NCI-H2029 (cell line): ENCODE data around the gene NUDT3.
"Not testable (repeated sequence)": the region's sequence is repeated elsewhere in the genome, so short reads cannot be mapped to it uniquely, and the experiment has no call there.

ENCODE experiments used
- DNase-seq: peaks from one replicate; lab custom pipeline; 2025; lab: John Stamatoyannopoulos, UW

NUDT3 gene

DNA sequence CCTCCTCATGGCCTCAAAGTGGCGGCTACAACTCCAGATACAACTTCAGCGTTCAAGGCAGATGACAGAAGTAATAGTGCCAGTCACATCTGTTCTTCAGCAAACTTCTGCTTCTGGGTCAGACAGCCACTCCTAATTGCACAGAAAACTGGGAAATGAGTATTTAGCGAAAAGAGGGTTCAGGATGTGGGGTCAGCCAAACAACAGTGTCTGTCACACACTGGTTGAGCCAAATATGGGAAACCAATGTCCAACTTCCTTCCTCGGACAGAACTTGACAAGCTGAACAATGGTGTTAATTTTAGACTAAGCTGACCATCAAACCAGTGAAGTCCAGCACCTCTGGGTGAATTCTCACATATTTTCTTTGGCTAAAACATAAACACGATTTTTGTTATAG lies 22.1 kb downstream of the NUDT3 start:
- no peak for DNase-seq

DNA sequence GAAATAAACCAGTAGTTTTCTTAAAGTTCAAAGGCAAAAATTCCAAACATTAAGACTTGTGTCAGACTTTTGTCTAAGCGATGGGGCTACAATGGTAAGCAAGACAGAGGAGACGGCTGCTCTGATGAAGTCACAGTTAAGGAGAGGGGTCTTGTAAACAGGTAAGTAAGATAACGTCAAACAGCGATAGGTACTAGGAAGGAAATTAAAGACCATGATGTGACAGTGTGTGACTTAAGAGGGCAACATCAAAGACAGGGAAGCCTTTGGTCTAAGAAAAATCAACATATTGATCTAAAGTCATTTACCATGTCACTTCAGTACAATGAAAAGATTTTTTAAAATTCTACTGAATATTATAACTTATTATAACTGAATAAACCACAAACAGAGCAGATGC lies 23.1 kb downstream of the NUDT3 start:
- DNase-seq: no peak

DNA sequence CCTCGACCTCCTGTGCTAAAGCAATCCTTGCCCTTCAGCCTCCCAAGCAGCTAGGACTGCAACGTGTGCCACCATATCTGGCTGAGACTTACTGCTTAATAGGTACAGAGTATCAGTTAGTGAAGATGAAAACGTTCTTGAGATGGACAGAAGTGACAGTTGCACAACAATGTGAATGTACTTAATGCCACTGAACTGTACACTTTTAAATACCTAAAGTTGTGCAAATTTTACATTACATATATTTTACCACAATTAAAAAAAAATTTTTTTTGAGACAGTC lies 25.9 kb downstream of the NUDT3 start:
- no peak for DNase-seq

DNA sequence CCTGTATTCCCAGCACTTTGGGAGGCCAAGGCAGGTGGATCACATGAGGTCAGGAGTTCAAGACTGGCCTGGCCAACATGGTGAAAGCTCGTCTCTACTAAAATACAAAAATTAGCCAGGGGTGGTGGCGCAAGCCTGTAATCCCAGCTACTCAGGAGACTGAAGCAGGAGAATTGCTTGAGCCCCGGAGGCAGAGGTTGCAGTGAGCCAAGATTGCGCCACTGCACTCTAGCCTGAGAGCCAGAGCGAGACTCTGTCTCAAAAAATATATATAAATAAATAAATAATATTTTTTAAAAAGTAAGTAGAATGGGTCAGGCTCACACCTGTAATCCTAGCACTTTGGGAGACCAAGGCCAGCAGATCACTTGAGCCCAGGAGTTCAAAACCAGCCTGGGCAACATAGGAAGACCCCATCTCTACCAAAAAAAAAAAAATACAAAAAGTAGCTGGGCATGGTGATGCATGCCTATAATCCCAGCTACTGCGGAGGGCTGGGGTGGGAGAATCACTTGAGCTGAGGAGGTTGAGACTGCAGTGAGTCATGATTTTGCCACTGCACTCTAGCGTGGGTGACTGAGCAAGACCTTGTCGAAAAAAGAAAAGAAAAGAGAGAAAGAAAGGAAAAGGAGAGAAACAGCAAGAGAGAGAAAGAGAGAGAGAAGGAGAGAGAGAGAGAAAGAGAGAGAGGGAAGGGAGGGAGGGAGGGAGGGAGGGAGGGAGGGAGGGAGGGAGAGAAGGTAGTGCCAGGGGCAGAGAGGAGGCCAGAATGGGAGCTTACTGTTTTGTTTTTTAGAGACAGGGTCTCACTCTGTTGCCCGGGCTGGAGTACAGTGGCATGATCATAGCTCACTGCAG lies 26.5 kb downstream of the NUDT3 start:
- DNase-seq: not testable (repeated sequence)

DNA sequence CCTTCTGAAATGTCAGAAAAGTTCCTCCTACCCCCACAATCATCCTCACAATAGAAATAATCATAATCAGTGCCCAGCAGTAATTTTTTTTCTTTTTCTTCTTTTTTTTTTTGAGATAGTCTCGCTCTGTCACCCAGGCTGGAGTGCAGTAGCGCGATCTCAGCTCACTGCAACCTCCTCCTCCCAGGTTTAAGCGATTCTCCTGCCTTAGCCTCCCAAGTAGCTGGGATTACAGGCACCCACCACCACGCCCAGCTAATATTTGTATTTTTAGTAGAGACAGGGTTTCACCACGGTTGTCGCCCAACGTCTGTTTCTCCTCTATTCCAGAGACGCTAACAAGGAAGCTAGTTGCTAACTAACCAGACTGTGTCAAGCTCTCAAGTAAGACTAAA lies 28.8 kb downstream of the NUDT3 start:
- not testable (repeated sequence) for DNase-seq

DNA sequence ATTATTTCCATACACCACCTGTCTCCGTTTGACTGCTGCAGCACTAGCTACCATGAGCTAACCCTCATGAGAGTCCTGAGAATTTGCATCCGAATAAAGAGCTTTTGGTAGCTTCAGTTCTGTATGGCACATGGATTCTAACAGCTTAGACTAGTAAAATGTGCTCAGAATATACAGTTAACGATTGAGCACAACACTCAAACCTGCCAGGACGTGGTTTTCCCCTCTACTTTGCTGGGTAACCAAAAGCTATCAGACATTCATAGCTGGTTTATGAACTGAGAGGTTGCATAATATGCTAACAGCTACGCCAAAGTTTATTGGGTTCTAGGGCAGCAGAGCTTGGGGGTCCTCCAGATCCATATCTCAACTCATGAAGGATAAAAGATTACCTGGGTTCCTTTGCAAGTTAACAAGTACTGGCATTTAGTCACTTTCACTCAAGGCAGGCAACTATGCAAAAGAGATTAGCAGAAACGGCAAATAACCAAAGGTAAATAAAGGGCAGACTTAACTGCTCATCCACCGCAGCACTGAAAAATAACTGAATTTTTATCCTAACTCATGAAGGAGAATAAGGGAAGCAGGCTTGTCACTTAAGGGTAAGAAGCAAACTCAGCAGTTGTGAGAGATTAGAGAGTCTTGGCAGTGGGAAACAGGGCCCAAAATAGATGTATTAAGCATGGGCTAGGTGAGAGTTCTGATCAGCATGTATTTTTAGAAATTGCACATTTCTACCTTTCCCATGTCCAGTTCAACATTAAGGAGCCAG lies 29.4 kb downstream of the NUDT3 start:
- no peak for DNase-seq

DNA sequence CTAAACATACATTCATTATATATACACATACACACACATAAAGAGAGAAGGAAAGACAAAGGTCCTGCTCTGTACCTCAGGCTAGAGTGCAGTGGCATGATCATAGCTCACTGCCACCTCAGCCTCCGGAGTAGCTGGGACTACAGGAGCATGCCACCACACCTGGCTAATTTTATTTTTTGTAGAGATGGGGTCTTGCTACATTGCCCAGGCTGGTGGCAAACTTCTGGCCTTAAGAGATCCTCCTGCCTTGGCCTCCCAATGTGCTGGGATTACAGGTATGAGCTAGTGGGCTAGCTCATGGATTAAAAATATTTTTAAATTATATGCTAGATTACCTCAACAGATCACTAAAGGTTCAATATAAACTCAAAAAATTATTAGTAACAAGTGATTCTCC lies 30.3 kb downstream of the NUDT3 start:
- DNase-seq: no peak

DNA sequence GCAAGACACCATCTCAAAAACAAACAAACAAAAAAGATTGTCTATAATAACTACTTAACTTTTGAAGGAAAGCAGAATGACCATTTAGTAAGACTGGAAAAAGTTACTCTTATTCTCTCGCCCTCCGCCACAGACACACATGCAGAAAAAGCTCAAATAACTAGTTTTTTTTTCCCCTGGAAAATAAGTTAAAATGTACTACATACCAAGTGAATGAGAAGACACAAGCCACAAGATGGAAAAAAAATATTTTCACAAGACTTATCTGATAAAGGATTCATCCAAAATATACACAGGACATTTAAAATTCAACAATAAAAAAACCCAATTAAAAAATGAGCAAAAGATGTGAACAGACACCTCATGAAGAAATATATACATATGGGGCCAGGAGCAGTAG lies 31.9 kb downstream of the NUDT3 start:
- DNase-seq: no peak

DNA sequence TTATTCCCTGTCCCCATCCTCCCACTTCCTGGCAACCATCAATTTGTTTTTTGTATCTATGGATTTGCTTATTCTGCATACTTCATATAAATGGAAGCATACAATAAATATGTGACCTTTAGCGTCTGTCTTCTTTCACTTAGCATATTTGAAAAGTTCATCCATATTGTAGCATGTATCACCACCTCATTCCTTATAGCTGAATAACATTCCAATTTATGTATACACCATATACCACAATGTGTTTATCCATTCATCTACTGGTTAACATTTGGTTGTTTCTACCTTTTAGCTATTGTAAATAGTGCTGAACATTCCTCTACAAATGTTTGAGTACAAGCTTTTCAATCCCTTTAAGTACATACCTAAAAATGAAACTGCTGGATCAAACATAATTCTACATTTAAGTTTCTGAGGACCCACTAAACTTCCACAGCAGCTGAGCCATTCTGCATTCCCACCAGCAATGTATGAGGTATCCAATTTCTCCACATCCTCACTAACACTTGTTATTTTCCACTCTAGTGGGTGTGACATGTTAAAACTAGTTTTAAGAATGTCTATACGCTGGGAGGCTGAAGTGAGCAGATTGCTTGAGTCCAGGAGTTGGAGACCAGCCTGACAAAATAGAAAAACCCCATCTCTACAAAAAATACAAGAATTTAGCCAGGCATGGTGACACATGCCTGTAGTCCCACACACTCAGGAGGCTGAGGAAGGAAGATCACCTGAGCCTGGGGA lies 32.9 kb downstream of the NUDT3 start:
- no peak for DNase-seq

DNA sequence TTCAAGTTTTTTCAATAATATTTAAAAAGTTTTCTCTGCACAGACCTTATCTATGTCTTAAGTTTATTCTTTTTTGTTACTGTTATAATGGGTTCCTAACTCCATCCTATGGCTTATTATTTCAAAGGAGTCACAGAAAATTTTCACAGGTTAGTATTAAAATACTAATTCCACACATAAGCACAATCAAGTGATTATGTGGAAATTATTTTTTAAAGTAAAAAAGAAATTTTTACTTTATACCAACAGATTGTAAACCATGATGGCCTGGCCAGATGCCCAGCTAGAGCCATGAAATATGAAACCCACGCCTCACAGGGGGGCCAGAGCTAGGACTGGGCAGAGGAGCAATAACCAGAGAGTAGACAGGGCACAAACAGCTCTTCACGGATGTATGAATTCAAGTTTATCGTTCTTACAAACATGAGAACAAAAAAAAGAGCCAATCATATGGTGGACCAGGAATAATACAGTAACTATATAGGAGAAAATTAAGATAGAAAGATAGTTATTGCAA lies 34.0 kb downstream of the NUDT3 start:
- peak; percentile 59 for DNase-seq

DNA sequence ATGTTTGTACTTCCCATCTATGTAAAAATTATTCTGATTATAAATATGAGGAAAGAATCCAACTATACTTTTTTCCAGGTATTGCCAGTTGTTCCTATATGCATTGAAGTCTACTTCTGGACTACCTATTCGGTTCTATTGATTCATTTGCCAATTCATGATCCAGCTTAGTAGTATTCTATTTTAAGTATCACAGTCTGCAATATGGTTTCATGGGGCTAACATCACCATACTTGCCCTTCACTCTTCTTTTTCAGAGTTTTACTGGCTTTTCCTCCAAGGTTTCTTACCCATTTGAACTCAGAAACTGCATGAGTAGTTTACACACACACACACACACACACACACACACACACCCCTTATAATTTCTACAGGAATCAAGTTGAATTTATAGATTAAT lies 34.5 kb downstream of the NUDT3 start:
- DNase-seq: no peak

DNA sequence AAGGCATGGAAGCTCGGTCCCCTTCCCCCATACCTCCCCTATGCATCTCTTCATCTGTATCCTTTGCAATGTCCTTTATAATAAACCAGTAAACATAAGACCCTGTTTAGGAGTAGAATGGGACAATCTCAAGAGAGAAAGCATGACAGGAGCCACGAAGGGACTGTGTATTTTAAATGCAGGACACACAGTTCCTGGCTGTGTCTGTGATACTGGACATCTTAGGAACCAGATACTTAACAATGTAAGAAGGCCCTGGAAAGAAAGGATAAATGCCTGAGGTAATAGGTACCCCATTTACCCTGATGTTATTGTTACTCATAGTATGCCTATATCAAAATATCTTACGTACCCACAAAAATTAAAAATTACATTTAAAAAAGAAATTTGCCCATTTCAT lies 36.6 kb downstream of the NUDT3 start:
- no peak for DNase-seq

DNA sequence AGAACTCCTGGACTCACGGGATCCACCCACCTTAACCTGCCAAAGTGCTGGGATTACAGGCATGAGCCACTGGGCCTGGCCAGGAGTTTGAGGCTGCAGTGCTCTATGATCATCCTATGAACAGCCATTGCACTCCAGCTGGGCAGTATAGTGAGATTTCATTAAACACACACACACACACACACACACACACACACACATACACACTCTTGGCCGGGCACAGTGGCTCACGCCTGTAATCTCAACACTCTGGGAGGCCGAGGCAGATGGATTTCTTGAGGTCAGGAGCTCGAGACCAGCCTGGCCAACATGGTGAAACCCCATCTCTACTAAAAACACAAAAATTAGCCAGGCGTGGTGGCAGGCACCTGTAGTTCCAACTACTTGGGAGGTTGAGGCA lies 38.2 kb downstream of the NUDT3 start:
- DNase-seq: not testable (repeated sequence)

DNA sequence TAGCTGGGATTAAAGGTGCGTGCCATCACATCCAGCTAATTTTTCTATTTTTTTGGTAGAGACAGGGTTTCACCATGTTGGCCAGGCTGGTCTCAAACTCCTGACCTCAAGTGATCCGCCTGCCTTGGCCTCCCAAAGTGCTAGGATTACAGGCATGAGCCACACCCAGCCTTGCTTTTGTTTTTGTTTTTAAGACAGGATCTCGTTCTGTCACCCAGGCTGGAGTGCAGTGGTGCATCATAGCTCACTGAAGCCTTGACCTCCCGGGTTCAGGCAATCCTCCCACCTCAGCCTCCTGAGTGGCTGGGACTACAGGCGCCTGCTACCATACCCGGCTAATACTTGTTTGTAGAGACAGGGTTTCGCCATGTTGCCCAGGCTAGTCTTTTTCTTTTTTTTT lies 38.9 kb downstream of the NUDT3 start:
- not testable (repeated sequence) for DNase-seq

DNA sequence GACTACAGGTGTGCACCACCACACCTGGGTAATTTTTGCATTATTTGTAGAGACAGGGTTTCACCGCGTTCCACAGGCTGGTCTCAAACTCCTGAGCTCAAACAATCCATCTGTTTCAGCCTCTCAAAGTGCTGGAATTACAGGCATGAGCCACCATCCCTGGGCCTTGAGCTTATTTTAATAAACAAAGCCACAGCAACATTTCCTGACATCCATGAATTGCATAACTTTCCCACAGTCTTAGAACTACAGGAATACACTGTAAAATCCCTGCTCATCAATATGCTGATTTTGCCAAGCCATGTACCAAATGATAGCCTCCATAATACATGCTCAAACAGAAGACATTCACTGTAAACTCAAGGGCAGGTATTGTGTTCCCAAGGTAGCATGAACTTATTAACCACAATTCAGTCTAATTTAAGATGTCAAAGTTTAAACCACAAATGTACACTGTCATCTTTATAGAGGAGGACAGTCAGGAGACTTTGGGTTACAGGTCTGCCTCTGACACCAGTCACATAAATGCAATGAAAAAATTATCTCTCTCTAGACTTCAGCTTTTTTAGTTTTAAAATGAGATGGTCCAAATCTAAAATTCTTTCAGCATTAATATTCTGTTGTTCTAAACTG lies 40.0 kb downstream of the NUDT3 start:
- DNase-seq: no peak

DNA sequence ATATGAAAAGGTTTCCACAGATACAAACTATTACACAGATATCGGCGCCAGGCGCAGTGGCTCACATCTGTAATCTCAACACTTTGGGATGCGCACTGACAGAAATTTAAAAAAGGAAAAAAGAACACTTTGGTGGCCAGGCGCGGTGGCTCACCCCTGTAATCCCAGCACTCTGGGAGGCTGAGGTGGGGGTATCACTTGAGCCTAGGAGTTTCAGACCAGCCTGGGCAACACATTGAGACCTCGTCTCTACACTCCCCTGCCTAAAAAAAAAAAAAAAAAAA lies 41.6 kb downstream of the NUDT3 start:
- no peak for DNase-seq

DNA sequence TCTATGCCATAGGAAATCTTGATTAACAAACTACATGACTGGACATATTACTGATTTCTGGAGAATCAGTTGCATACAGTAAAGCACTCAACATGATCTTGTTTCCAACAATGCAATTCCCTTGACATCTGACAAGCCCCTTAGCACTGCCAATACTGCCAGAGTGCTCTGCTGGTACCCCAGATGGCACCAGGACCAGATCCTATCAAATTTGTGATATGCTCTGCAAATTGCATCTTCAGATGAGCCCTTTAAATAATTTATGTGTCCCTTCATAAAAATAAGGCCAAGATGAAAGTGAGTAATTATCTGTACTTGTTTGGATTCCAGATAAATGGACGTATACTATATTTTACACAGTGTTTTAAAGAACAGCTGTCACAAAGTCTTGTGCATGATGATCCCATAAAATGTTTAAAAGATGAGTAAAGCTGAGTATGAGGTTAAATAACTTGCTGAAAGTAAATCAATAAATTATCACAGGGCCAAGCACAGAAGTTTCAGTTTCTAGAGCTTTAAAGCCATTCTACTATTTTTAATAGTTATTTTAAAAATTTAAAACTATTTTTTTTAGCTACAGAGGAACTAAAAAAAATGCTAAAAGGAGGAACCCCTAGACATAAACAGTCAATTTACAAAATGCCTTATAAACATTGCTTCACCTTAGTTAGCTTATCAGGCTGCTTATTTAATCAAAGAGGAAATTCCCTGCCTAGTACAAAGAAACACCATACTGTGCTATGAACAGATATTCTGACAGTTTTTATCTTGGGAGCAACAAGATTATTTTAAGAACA lies 42.1 kb downstream of the NUDT3 start:
- DNase-seq: no peak

DNA sequence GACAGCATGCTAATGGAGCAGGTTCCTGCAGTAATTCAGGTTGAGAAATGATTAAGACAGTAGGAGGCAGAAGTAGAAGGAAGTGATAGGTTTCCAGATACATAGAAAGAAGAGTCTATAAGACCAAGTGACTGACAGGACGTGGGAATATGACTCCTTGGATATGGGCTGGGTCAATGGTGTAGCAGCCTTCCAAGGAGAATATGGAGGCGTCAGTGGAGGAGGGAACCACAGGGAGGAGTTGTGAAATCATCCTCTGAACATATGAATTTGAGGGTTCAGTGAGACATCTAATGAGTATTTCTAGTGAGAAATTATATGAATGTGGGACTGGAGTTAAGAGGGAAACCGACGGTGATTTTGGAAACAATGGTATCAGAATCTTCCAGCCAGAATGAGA lies 43.3 kb downstream of the NUDT3 start:
- DNase-seq: no peak

DNA sequence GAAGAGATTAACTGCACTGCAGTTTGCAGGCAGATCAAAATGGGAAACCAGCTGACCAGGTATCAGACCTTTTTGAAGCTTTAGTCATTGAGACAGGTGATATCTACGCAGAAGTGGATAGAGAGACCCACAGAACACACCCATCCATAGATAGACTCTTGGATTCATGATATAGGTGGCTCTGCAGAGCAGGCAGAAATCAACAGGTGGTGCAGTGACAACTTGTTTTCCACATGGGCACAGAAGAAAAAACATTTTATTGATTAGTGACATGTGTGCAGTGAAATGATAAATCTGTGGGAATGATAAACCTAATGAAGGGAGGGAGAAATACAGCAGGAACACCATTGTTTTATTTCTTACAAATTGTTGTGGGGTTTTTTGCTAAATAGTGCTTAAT lies 45.2 kb downstream of the NUDT3 start:
- peak; percentile 40 for DNase-seq

DNA sequence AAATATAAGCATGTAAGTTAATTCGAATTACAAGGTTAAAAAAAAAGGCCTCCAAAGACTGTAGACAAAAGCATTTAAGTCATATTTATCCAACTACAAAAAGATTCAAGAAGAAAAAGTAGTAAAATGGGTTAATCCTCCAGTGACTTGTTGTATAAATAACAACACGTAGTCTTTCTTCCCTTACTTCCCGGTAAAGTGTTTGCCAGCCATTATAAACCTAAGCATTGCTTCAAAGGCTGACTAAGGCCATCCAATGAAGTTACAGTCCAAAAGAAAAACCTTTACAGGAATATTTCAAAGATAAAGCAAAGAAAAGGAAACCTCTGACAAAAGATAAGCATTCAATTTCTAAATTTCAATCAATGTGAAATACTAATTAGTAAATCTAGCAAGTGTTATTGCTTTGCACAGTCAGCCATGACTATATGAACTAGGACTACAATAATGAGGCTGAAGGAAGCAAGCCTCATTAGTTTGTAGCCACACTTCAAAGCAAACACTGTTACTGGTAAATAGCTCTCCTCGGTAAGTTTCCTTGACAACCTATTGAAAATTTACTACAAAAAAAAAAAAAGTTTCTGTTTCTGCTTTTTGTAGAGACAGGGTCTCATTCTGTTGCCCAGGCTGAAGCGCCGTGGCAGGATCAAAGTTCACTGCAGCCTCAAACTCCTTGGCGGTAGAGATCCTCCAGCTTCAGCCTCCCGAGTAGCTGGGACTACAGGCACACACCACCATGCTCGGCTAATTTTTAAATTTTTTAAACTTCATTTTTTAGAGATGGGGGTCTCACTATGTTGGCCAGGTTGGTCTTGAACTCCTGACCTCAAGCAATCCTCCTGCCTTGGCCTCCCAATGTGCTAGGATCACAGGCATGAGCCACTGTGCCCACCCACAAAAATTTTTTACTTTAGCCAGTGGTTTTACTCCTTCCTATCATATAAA lies 46.0 kb downstream of the NUDT3 start:
- peak; percentile 44 for DNase-seq

DNA sequence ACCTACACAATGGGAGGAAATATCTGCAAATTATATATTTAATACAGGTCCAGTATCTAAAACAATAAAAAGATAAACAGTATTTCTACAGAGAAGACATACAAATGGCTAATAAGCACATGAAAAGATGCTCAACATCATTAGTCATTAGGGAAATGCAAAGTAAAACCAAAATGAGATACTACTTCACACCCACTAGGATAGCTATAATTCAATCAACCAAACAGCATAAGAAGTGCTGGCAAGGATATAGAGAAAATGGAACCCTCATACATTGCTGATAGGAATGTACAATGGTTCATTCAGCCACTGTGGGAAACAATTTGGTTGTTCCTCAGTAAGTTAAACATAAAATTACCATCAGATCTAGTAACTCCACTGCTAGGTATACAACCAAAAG lies 48.7 kb downstream of the NUDT3 start:
- DNase-seq: no peak
